Prostate gland (tissue), 2 donors: ENCODE data around the gene CAV3. TPM values are rescaled to one million over a fixed set of nuclear protein-coding genes. Genes with fewer than 3 reads are reported as not detected.

Experiments used
- DNase-seq: peaks from one replicate; pipeline ENCODE4 v3.0.0-alpha.2; 2019; ENCODE audit warnings: low spot score
- H3K27ac ChIP-seq, 2 donors: fragments of 200-600 bp; sonication (generic); 2 replicates each; pipeline ENCODE4 v1.5.1; 2017 to 2019
- H3K27me3 ChIP-seq: fragments of 200-600 bp; sonication (generic); replicated peaks from 2 replicates; pipeline ENCODE4 v1.5.1; 2019; ENCODE audit not compliant: insufficient read depth
- H3K36me3 ChIP-seq, 2 donors: fragments of 200-600 bp; sonication (generic); 1 replicate in 1 of 2; 2 replicates in 1 of 2; pipeline versions ENCODE4 v1.5.1 to v1.8.1; 2017 to 2019
- H3K4me1 ChIP-seq: fragments of 200-600 bp; sonication (generic); replicated peaks from 2 replicates; pipeline ENCODE4 v1.5.1; 2019
- H3K4me3 ChIP-seq, 2 donors: fragments of 200-600 bp; sonication (generic); 2 replicates each; pipeline ENCODE4 v1.5.1; 2017 to 2019
- H3K9me3 ChIP-seq: fragments of 200-600 bp; sonication (generic); 2 replicates; pipeline ENCODE4 v1.5.1; 2017
- CTCF ChIP-seq, 4 experiments: fragments of 200-600 bp in 2 of 4; fragments of 450-650 bp in 2 of 4; sonication (generic) in 2 of 4; IDR thresholded peaks; 1 replicate in 3 of 4; 2 replicates in 1 of 4; pipeline ENCODE4 v1.5.1; 2016 to 2019; ENCODE audit warnings: antibody characterized with exemption in 4 of 4, mild to moderate bottlenecking in 2 of 4, moderate library complexity in 2 of 4
- POLR2A ChIP-seq: fragments of 450-650 bp; IDR thresholded peaks from one replicate; pipeline ENCODE4 v1.6.1; 2016; ENCODE audit warnings: antibody characterized with exemption, mild to moderate bottlenecking
- POLR2AphosphoS5 ChIP-seq: sonication (generic); formaldehyde crosslinking; IDR thresholded peaks from one replicate; pipeline ENCODE4 v1.6.1; 2017; ENCODE audit warnings: antibody characterized with exemption
- WGBS: methylation state at CpG from one replicate; pipeline ENCODE4 v1.1.5; 2018; 5-methylcytosine and 5-hydroxymethylcytosine counted together
- intact Hi-C: fragments of 100-400 bp; cut with DNase I; formaldehyde crosslinking; loops from one replicate; pipeline ENCODE4 v1.14.2; 2022
- total RNA-seq, 2 donors: library from RNA; depleted of rRNA; stranded (reverse); fragments of >200 nt; gene quantifications; one replicate each; pipeline ENCODE4 v1.1.0, GENCODE V29; 2016

Gene CAV3
- total RNA-seq, 2 donors from 2014 or later = 1.2 TPM; not detected in 1

- intact Hi-C loops = no loop called here
- TF ChIP-seq CTCF (IDR thresholded peaks at IDR 0.05) (no peak), POLR2AphosphoS5 (no peak), POLR2A (no peak)
- H3K4me3 ChIP-seq = no peak overlapping the region
- H3K27ac ChIP-seq = no peak overlapping the region
- no peak for DNase-seq
- no peaks in the 10 kb centered on the region for H3K4me1 ChIP-seq
- WGBS = 15% methylated on average over 13 of the region's 13 CpGs
- H3K36me3 ChIP-seq = no peaks in the 10 kb centered on the region
- no peaks in the 10 kb centered on the region for H3K27me3 ChIP-seq
- H3K9me3 ChIP-seq = no peaks in the 10 kb centered on the region
Observed at GRCh38 chr3:8741581-8742261, 8.1 kb downstream of the CAV3 start.

- Histone ChIP-seq H3K27ac (no peak overlapping the region), H3K4me1 (no peaks in the 10 kb centered on the region), H3K27me3 (no peaks in the 10 kb centered on the region), H3K36me3 (no peaks in the 10 kb centered on the region), H3K4me3 (no peak overlapping the region), H3K9me3 (no peaks in the 10 kb centered on the region)
- 85% methylated on average over 6 of the region's 6 CpGs for WGBS
- intact Hi-C loops = no loop called here
- TF ChIP-seq CTCF (IDR thresholded peaks at IDR 0.05) (no peak), POLR2AphosphoS5 (no peak), POLR2A (no peak)
- DNase-seq = no peak
Observed at GRCh38 chr3:8743021-8743601, 9.5 kb downstream of the CAV3 start.

GRCh38 chr3:8743911-8744310, 10.3 kb downstream of the CAV3 start:
- Histone ChIP-seq H3K36me3 (no peaks in the 10 kb centered on the region), H3K4me3 (no peak overlapping the region), H3K4me1 (no peaks in the 10 kb centered on the region), H3K9me3 (no peaks in the 10 kb centered on the region), H3K27ac (no peak overlapping the region), H3K27me3 (no peaks in the 10 kb centered on the region)
- TF ChIP-seq POLR2A (no peak), POLR2AphosphoS5 (peak; percentile 64)
- 60% methylated on average over 3 of the region's 3 CpGs for WGBS
- peak; percentile 47 for DNase-seq
- intact Hi-C loops = no loop called here

GRCh38 chr3:8745619-8746370, 12.2 kb downstream of the CAV3 start:
- DNase-seq = no peak
- no peak for TF ChIP-seq POLR2A
- Histone ChIP-seq H3K27me3 (no peaks in the 10 kb centered on the region), H3K4me3 (no peak overlapping the region), H3K9me3 (no peaks in the 10 kb centered on the region), H3K27ac (no peak overlapping the region), H3K36me3 (no peaks in the 10 kb centered on the region), H3K4me1 (no peaks in the 10 kb centered on the region)
- WGBS = 94% methylated on average over 25 of the region's 25 CpGs
- intact Hi-C loops = no loop called here

- WGBS = 56% methylated on average over 7 of the region's 7 CpGs
- intact Hi-C loops = no loop called here
- TF ChIP-seq CTCF (IDR thresholded peaks at IDR 0.05) = no peak
- no peak for TF ChIP-seq POLR2AphosphoS5
- no peak for TF ChIP-seq POLR2A
Observed at GRCh38 chr3:8746780-8747345, 13.3 kb downstream of the CAV3 start.

More at GRCh38 chr3:8746780-8747345, 13.3 kb downstream of the CAV3 start:
- Histone ChIP-seq H3K27me3 (no peaks in the 10 kb centered on the region), H3K4me3 (no peak overlapping the region), H3K4me1 (no peaks in the 10 kb centered on the region), H3K9me3 (no peaks in the 10 kb centered on the region), H3K27ac (no peak overlapping the region), H3K36me3 (no peaks in the 10 kb centered on the region)
- DNase-seq = no peak
